ENCODE results near the gene SCIMP.
"Not testable (repeated sequence)": the region's sequence is repeated elsewhere in the genome, so short reads cannot be mapped to it uniquely, and the experiment has no call there.

SCIMP gene

DNA sequence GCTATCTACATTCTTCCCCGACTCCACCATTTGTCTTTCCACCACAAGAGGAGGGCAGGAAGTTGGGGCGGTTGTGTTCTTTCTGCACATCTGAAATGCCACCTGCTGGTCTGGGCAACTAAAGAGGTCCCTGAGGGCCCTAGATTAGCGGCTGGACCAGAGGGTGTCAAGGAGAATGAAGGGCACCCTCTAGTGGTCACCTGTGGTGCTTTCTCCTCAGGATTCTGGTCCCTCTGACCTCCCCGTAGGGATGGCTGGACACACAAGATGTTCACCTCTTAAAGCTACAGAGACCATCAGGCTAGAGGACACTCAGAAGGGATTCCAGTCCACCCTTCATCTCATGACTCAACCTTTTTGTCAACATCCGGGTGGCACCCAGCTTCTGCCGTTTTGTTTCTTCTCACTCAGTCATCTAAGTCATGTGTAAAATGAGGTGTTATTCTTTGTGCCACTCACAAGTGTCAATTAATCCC, 2.9 kb upstream of the SCIMP start:
- DNase-seq: peak; percentile 10

DNA sequence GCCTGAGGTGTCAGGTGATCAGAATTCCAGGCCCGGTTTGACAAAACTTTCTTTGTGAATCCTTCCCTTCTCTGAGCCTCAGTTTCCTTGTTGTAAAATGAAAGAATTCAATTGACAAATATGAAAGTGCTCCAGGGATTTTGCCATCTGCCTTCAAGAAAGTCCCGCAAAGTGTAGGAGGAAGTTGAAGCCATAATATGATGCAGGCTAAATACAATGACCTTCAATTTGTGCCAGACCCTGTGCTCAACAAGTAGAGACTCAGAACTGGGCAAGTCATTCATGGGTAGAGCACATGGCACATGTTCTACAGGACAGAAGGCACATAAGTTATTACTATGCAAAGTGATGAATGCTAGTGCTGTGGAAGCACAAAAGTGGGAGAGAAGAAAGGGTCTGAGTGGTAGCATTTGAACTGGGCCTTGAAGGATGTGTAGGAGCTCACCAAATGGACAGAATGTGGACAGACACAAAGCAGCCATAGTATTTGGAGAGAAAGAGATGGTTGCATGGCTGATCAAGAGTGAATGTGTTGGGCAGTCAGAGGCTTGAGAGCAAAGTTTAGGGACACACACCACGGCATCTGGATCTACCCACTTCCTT, 2.4 kb upstream of the SCIMP start:
- no peak for DNase-seq

DNA sequence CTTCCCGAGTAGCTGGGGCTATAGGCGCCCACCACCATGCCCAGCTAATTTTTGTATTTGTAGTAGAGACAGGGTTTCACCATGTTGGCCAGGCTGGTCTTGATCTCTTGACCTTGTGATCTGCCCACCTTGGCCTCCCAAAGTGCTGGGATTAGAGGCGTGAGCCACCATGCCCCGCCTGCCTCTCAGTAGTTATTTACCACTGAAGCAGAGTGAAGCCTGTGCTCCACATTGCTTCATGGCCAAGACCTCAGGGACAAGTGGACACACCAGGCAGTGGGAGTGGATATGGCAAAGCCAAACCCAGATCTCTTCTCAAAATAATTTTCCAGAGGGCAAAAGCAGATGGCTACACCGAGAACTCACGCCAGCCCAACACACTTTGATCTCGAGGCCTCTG, 1.2 kb downstream of the SCIMP start:
- DNase-seq: not testable (repeated sequence)

DNA sequence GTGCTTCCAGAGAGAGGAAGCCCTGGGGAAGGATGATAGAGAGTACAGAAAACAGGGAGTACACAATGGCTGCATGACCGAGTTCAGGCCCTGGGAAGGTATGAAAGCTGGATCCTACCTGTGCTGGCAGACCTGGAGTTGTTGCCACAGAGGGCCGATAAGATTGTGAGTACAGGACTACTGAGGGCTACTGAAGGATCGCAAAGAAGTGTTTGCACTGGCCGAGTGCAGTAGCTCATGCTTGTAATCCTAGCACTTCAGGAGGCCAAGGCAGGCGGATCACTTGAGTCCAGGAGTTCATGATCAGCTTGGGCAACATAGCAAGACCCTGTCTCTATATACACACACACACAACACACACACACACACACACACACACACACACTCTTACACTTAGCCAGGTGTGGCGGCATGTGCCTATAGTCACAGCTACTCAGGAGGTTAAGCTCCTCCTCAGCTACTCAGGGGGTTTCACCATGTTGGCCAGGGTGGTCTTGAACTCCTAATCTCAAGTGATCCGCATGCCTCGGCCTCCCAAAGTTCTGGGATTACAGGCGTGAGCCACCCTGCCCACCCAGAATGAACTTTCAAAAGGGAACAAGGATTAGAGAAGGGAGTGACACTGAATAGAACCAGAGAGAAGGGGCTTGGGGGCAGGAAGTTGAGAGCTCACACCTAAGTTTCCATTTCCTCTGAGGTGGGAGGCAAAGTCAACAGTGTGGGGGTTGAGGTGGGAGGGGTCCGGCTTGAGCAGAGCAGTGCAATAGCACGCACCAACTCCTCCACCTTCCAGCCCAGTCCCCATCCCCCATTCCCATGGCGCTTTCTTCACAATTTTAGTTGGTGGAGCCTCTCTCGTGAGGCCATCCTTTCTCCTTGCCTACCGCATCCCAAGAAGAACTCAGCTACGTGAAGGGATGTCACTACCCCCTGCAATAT, 7.5 kb downstream of the SCIMP start:
- DNase-seq: no peak

DNA sequence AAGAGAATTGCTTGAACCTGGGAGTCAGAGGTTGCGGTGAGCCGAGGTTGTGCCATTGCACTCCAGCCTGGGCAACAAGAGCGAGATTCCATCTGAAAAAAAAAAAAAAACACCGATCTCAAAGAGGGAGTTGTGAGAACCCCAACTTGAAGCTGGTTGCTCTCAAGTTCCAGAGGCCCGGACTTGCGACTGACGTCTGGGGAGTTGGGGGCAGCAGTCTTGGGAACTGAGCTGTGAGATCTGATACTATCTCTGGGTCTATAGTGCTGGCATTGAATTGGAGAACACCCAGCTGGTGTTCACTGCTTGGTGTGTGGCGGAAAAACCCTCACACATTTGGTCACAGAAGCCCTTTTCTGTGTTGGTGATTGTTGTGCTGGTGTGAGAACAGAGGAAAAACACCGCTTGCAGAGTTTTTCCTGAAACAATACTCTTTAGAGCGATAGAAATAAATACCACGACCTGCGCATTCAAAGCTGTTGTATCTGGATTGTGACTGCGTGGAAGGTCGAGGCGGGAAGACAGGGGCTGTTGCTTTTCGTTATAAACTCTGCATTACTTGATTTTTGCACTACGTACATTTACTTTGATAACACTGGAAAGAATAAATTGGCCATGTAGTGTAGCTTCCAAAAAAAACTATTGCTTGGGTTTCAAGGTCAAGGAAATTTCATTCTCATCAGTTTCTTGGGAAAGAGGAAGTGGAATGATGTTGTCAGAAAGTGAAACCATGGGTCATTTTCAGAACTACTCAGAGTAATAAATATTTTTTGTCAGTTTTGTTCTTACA, 8.8 kb downstream of the SCIMP start:
- no peak for DNase-seq

DNA sequence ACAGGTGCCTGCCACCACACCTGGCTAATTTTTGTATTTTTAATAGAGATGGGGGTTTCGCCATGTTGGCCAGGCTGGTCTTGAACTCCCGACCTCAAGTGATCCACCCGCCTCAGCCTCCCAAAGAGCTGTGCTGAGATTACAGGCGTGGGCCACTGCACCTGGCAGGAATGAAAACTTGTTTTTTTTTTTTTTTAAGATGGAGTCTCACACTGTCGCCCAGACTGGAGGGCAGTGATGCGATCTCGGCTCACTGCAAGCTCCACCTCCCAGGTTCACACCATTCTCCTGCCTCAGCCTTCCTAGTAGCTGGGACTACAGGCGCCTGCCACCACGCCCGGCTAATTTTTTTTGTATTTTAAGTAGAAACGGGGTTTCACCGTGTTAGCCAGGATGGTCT, 12.7 kb downstream of the SCIMP start:
- not testable (repeated sequence) for DNase-seq

DNA sequence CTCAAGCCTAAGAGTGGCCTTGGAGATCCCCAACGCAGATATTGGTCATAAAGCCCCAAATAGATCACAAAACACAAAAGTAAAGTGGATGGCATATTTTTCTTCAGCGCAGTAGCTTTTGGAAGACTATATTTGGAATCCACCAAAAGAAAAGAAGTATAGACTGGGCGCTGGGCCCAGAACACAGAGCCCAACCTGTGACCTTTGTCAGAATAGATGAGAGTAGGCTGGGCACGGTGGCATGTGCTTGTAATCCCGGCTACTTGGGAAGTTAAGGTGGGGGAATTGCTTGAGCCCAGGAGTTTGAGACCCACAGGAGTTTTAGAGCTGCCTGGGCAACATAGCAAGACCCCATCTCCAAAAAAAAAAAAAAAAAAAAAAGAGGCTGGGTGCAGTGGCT, 14.6 kb downstream of the SCIMP start:
- no peak for DNase-seq

DNA sequence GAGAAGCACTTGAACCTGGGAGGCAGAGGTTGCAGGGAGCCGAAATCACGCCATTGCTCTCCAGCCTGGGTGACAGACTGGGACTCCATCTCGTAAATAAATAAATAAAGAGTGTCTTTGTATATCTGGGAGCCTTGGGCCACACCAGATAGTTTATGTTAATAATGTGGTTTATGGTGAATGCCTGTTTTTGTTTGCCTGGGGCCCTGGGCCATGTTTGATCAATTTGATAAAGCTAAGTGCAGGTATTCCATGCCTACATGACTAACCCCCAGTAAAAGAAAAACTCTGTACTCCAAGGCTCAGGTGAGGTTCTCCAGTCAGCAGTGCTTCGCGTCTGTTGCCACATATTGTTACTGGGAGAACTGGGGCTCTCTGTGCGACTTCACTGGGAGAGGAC, 15.1 kb downstream of the SCIMP start:
- no peak for DNase-seq

DNA sequence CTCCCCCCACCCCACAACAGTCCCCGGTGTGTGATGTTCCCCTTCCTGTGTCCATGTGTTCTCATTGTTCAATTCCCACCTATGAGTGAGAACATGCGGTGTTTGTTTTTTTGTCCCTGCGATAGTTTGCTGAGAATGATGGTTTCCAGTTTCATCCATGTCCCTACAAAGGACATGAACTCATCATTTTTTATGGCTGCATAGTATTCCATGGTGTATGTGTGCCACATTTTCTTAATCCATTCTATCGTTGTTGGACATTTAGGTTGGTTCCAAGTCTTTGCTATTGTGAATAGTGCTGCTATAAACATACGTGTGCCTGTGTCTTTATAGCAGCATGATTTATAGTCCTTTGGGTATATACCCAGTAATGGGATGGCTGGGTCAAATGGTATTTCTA, 17.1 kb downstream of the SCIMP start:
- DNase-seq: not testable (repeated sequence)

DNA sequence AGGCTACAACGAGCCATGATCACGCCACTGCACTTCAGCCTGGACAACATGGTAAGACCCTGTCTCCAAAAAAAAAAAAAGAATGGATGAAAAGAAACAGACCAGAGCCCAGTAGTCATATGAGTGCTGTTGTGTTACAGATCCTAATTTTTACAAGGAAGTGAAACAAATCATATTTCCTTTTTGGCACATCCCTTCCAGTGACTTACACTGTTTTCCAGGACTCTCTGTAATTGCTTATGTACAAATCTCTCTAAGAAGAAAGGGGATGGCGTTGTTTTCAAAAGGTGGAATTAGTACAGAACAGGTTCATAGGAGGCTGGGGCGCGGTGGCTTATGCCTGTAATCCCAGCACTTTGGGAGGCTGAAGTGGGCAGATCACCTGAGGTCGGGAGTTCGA, 23.2 kb downstream of the SCIMP start:
- DNase-seq: no peak

DNA sequence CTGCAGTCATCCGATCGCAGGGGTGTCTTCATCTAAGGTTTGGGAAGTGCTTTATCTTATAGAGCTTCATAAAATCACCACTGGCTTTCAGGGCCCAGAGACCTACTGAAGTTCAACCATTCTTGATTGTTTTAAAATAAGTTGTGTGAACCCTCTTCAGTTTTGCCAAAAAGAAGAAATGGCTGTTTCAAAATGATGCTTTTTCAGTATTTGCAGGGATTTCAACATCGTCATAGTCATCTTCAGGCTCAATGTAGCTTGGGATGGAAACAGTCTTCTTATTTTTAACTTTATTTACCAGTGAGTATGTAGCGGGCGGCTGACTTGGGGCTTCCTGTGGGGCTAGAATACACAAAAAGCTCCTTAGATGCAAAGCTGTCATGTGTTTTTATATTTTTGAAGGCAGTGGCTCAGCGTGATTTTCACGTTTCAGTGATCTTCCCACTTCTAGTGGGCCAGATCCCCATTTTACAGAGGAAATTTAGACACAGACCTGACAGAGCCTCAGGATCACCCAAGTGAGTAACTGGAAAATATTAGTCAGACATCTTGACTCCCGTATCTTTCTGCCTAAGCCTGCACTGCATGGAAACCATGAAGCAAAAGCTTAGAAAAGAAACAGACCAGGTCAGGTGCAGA, 23.9 kb downstream of the SCIMP start:
- DNase-seq: no peak

DNA sequence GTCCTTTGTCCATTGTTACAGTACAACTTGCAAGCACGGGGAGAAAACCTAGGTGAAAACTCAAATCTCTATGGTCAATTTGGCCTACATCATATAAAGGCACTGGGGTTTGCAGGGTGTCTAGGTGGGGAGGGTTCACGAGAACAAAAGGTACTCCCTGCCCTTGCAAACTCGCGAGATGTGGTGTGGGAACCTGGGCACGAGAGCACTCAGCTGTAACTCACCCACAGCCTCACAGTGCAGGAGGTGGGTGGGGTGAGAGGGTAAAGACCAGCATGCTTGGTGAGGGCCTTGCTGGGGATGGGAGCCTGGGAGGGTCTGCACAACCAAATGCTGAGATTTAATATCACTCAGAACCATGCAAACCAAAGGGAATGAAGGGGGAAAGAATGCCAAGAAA, 24.6 kb downstream of the SCIMP start:
- DNase-seq: no peak

DNA sequence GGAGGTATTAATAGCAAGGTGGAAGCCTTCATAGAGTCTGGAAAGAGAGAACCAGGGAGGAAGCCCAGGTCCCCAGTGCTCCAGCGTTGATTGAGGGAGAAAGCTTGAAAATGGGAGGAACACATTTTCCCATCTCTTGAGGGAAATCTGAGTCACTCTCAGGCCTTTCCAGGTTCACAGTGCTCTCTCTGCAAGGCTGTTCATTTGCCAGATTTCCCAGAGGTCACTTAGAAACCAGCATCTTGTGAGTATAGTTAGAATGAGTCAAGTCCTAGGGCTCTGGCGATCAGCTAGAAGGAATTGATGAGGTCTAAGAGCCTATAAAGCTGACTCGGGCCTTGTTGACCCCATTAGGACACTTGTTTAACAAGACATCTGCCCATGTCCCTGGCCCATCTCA, 25.3 kb downstream of the SCIMP start:
- DNase-seq: no peak

DNA sequence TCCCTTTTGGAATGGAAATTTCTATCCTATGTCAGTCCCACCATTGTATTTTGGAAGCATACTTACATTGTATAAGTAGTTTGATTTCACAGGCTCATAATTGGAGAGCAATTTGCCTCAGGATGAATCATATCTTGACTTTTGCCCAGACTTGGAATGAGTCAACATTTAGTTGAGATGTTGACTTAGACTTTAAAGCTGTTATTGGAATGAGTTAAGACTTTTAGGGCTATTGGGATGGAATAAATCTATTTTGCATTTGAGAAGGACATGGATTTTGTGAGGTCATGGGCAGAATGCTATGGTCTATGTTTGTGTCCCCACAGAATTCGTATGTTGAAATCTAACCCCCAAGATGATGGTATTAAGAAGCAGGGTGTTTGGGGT, 30.8 kb downstream of the SCIMP start:
- DNase-seq: no peak

DNA sequence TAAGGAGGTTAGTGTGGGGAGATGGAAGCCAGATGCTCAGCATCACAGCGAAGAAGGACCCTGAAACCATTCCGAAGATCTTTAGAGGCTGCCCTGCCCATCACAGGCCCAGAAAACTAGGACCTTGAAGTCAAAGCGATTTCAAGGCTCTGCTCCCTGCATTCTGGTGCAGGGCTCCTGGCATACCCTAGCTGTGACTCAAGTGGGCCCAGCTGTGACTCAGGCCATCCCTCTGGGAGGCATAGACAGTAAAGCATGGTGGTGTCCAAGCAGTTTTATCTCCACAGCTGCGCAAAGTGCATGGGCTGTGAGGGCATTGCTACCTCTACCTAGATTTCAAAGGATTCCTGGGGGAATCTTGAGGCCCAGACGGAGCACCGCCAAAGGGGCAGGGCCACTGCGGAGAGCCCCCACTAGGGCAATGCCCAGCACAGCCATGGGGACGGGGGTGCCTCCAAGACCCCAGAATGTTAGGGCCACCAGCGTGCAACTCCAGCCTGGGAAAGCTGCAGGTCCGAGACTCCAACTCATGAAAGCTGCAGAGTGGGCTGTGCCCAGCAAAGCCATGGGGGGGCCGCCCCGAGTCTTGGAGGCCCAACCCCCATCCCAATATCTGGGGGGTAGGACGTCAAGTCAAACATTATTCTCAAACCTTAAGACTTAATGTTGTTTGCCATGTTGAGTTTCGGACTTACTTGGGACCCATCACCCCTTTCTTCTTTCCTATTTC, 31.3 kb downstream of the SCIMP start:
- no peak for DNase-seq

DNA sequence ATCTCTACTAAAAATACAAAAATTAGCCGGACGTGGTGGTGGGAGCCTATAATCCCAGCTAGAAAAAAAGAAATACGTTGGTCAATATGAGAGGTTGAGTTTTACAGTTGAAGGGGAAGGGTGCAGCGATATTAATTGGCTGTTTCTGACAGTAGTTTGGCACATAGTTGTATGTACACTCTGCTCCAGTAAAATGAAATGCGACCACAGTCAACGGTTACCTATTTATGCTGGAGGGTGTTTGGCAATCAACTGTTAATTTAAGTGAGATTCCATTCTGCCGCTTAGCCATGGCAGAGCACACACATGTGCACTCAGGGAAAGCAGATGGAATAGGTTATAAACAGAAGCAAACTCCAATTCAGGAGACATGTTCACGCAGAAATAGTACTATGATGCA, 33.6 kb downstream of the SCIMP start:
- DNase-seq: no peak

DNA sequence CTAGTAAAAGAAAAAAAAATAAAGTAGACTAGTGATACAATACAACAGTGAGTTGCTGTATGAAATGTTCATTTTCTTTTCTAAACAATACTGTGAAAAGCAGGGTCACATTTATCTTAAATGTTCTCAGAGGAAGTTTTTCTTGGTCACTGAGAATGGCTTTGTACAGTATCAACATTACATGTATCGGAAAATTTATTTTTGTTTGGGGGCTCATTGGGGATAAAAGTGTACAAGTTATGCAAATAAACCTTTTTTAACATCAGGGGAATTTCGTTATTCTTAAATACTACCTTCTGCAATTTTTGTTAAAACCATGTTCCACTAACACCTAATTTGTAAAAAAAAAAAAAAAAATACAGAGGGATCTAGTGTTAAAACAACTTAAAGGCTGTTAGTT, 34.3 kb downstream of the SCIMP start:
- DNase-seq: no peak

DNA sequence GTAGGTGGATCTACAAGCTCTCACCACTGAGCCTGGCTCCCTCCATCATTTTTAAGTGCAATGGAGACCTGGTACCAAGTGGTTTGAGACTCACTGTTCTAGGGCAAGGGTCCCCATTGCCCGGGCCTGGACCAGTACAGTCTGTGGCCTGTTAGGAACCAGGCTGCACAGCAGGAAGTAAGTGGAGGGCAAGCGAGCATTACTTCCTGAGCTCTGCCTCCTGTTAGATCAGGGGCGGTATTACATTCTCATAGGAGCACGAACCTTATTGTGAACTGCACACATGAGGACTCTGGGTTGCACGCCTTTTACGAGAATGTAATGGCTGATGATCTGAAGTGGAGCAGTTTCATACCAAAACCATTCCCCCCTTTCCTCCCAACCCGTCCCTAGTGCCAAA, 36.2 kb downstream of the SCIMP start:
- DNase-seq: no peak

DNA sequence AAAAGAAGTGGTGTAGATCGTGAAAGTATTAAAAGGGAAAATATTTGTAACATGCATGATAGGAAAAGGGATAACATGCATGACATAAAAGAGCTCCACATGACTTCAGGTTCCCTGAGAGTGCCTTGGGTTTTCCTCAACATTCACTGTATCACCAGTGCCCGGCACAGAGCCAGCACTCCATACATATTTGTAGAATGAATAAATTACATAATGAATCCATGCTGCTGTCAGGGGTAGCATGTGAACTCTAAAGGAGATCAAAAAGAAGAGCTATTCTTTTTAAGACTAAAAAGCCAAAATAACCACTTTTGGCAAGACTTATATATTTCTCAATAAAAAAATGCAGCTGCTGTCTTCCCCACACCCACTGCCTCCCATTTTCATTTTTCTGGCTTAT, 40.3 kb downstream of the SCIMP start:
- no peak for DNase-seq

DNA sequence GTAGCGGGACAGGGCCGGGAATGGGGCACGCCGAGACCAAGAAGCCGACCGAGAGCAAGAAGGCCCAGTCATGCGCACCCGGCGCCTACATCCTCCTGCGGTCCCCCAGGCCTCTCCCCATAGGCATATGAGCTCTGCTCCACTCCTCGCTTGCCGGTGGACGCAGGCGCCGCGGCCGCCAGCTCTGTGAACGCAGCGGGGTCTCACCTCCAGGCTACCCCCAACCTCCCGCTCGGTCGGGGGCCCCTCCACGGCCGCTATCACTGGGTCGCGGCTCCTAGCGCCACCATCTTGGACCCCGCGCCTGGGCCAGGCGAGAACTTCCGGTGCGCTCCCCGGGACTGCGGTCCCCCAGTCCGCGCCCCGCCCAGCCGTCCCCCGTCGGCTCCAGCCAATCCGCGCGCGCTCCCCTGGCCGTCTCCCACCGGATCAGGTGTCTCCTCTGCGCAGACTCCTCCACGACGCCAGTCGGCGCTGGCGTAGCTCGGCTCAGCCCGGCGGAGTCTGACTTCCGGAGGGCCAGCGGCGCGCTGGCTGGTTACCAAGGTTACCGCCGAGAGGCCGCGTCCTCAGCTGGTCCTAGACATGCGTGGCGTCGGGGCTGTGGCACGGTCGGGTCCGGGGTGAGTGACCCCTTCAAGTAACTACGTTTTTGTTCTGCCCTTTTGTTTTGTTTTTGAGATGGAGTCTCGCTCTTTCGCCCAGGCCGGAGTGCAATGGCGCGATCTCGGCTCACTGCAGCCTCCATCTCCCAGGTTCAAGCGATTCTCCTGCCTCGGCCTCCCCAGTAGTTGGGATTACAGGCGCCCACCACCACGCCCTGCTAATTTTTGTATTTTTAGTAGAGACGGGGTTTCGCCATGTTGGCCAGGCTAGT, 42.9 kb downstream of the SCIMP start, which contains the start of gene ZNF594:
ZNF594 (minus strand) TSS at position 328 of the 877 bp plus-strand sequence. CDS start 7,612 bp downstream, outside the sequence.
- peak; percentile 98 for DNase-seq

DNA sequence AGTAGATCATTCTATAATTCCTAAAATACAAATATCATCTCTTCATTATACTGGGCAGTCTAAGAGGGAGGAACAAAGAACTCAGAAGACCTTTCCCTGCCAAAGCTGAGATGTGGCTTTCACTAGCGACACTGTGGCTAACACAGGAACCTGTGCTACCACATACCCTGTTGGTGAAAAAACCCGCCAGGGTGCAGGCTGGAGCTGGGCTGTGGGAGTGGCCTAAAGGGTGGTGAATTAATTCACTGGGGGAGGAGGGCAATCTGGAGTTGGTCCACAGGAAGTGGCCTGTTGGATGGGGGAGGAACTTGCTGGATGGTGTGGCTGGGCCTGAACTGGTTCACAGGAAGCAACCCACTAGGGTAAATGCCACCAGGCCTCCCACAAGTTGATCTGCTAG, 50.4 kb downstream of the SCIMP start:
- DNase-seq: no peak

Measured in stimulated activated CD4-positive, alpha-beta T cell treated with anti-CD3 and anti-CD28 coated beads, Interleukin-4, amount 100 ng/mL, for 1 hour (primary cell).